Stimulated activated CD8-positive, alpha-beta memory T cell treated with anti-CD3 and anti-CD28 coated beads, Interleukin-4, amount 100 ng/mL, for 1 hour (primary cell): Measurements from ENCODE around the gene PDILT.

ENCODE experiments used
- DNase-seq, 2 donors: peaks; one replicate each; pipeline ENCODE4 v3.0.0-alpha.2; 2020; ENCODE audit warnings: low read depth in 2 of 2, low spot score in 1 of 2

The PDILT gene

DNA sequence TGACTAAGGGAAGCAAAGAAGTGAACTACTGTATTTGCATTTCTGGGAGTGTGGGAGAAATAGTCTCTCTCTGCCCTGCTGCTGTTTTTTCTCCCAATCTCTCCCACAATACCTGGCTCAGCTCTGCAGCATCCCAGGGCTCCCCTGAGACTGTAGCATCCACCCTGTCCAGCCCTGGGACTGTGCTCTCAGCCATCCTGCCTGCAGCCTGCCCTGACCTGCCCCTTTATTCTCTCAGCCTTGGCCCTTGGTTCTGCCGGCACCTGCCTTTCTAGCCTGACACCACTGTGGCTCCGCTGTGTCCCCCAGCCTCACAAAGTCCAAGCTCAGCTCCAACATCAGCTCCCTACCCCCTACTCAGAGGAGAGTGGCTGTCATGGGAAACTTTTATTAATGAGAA, 1.9 kb downstream of the PDILT start:
- DNase-seq = no peak

- DNase-seq = no peak
Measured at GRCh38 chr16:20401475-20402016, 3.0 kb downstream of the PDILT start.

- no peak for DNase-seq
Measured at GRCh38 chr16:20401066-20401465, 3.5 kb downstream of the PDILT start.

GRCh38 chr16:20399185-20399584, 5.4 kb downstream of the PDILT start:
- no peak for DNase-seq

- DNase-seq = no peak
Measured at GRCh38 chr16:20398603-20399002, 5.9 kb downstream of the PDILT start.

DNA sequence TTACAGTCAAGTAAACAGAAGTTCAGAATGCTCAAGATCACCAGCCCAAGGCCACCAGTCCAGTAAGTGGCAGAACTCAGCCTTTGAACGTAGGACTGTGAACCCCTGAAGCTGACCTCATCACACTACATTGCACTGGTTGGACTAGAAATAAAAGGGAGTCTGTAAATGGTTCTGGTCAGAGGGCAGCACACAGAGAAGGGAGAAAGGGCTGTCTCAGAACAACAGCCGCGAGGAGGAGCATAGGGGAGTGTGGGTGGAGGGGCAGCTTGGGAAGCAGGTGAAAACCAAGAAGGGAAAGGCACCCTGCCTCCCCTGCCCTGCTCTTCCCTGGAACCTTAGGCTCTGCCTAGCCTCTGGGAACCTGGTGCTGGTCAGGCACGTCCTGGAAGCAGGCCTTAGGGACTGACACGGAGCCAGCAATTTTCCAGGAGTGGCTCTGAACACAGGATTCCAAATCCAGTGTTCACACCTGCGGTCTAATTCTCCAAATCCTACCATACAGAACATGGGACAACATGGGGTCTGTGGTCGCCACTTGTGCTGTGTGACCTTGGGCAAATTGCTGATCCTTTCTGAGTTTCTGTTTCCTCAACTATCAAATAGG, 7.0 kb downstream of the PDILT start:
- no peak for DNase-seq

GRCh38 chr16:20396846-20397467, 7.6 kb downstream of the PDILT start:
- no peak for DNase-seq

GRCh38 chr16:20395946-20396345, 8.6 kb downstream of the PDILT start:
- DNase-seq = no peak

- DNase-seq = no peak
Measured at GRCh38 chr16:20393801-20394577, 10.5 kb downstream of the PDILT start.

DNA sequence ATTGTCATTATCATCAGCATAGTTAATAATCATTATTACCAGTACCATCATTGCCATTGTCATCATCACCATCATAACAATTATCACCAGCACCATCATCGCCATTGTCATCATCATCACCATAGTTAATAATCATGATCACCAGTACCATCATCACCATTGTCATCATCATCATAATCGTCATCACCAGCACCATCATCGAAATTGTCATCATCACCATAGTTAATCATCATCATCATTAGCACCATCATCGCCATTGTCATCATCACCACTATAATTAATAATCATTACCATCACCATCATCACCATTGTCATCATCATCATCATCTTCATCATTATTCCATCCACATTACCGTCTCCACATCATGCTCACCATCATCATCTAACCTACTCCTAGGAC, 13.5 kb downstream of the PDILT start:
- no peak for DNase-seq

DNA sequence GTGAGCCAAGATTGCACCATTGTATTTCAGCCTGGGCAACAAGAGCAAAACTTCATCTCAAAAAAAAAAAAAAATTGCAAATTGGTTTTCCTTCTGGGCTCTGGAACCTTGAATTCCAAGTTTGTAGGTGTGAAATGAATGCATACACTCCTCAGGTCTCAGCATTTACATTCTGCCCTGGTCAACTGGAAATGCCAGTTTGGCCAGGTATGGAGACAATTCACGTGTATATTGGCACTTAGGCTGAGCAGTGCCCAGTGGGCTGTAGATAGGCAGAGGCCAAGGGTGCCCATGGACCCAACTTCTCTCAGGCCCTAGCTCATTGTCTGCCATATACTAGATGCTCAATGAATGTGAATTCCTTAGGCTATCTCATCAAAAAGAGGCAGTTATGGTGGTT, 15.7 kb downstream of the PDILT start:
- DNase-seq = no peak

DNA sequence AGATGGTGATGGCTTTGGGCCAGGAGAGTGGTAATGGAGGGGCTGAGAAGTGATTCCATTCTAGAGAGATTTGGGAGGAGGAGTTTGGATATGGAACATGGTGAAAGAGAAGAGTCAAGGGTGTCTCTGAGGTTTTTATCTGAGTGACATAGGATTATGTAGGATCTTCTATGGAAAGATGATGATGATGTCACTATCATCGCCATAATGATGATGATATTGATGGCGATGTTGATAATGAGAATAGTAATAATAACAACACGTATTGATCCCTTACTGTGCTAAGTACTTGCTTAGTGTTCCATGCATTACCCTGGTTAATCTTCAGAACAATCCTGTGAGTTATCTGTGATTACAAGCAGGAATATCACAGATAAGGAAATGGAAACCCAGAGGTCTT, 16.6 kb downstream of the PDILT start:
- DNase-seq = no peak

- peak in 1 of 2 donors; percentile 21 for DNase-seq
Measured at GRCh38 chr16:20385844-20386832, 18.4 kb downstream of the PDILT start.

DNA sequence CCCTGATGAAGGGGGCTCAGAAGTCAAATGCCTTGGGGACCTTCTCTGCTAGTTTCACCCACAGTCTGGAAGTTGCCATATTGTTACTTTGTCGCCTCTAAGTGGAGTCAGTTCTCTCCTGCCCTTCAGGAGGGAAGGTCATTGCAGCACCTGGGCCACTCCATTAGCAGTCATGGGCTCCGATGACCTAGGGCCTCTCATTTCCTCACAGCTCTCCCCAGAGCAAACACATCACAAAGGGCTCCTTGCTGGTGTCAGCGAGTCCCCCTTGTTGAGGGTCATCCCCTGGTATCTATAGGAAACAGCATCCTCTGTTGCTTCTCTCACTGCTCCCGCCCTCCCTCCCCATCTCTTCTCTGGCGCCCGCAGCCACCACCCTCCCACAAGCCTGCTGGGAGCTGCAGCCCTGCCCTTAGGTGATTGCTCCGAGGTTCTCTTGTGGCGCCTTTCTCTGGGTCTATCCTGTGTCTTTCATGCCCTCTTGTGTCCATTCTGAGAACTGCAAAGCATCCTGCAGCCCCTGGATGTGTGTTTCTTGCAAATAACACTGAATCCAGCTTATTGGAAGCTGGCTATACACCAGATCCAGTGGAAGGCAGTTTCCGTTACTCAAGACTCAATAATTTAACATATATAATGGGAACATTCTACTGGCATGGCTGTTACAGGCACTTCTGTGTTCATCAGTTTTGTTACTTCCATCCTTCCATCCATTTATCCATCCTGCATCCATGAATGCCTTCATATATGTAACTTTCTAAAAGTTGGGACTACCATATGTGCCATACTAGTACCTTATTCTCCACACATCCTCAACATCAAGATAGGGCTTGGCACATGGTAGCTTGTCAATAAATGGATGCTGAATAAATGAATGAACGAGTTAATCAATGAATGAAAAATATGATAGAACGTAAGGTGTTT, 21.2 kb downstream of the PDILT start:
- no peak for DNase-seq

DNA sequence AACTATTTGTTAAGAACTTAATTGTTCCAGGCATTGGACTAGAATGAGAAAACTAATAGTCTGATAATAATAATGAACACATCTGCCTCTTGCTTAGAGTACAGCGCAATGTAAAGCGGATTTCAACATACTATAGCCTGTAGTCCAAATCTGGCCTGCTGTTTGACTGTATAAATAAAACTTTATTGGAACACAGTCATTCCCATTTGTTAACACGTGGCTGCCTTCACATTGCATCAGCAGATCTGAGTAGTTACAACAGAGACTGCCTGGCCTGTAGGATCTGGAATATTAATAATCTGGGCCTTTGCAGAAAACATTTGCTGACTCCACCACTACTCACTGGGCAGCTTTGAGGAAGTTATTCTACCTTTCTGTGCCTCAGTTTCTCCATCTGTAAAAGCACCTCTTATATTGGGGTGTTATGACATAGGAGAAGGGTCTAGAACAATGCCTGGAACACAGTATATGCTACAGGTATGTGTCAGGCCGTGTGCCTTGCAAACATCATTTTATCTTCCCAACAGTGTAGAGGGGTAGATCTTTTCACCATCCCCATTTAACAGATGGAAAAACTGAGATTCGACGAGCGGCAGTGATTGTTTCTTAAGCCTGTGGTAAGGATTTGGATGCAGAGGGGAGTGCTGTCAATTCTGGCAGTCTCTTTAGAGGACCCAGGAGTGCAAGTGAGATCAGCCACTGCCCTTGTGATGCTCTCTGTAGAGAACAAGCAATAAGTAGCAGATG, 22.2 kb downstream of the PDILT start:
- DNase-seq = no peak

- no peak for DNase-seq
Measured at GRCh38 chr16:20380782-20381181, 23.8 kb downstream of the PDILT start.

DNA sequence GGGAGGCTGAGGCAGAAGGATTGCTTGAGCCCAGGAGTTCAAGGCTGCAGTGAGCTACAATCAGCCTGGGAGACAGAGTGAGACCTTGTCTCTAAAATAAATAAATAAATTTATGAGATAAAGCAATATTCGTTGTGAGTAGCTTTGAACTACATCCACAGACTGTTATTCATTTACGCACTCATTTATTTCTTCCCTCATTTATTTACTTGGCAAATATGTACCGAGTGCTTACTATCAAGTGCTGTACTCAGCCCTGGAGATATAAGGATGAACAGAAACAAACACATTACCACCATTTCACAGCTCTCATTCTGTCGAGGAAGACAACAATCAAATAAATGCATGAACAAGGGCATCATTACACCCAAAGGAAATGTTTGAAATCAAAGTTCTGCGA, 27.4 kb downstream of the PDILT start:
- DNase-seq = no peak

- no peak for DNase-seq
Measured at GRCh38 chr16:20372701-20373100, 31.8 kb downstream of the PDILT start.

DNA sequence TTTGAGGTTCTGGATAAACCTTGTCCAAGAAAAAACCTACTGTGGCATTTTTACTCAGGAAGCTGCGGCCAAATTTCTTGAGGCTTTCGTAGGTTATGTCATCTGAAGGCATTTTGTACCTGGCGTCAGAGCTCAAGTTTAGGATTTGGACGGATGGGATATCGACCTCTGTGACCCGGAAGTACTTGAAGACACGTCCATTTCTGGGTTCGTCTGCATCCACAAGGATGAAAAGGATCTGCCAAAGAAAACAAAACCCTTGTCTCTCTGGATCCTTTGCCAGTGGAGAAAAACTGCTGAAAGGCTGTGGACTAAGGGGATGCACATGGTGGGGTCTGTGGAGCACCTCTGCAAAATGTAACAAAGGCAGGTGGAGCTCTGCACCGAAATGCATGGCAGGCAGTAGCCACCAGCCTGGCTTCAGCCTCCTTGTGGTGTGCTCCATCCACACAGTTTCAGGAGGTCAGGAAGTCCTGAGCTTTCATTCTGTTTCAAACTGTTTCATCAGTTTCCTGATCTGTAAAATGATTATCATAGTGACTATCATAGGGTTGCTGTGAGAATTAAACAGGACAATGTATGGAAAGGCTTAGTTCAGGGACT, 35.0 kb downstream of the PDILT start:
- no peak for DNase-seq
